GM12891 (cell line): ENCODE results near the gene CDKL2.

Experiments
- DNase-seq: peaks from one replicate; pipeline ENCODE4 v3.0.0; 2011; ENCODE audit warnings: low spot score; ENCODE audit not compliant: insufficient read length
- FAIRE-seq: peaks from 2 replicates; lab custom pipeline; 2011; peaks lifted over from hg19 to GRCh38; lab: Jason Lieb, UNC
- PAX5 ChIP-seq: IDR thresholded peaks from 2 replicates; pipeline ENCODE4 v1.6.1; 2011; ENCODE audit warnings: low read length, moderate library complexity, mild to moderate bottlenecking; ENCODE audit not compliant: insufficient read depth, severe bottlenecking
- POLR2A ChIP-seq: IDR thresholded peaks from 2 replicates; pipeline ENCODE4 v1.6.1; 2011; ENCODE audit warnings: low read depth, low read length, control low read depth
- POLR2AphosphoS5 ChIP-seq: IDR thresholded peaks from 2 replicates; pipeline ENCODE4 v1.6.1; 2011; ENCODE audit warnings: low read depth, low read length, control low read depth
- POU2F2 ChIP-seq: IDR thresholded peaks from 2 replicates; pipeline ENCODE4 v1.6.1; 2011; ENCODE audit warnings: low read depth, mild to moderate bottlenecking, control low read depth, low read length, moderate library complexity
- SPI1 ChIP-seq: IDR thresholded peaks from 2 replicates; pipeline ENCODE4 v1.6.1; 2011; ENCODE audit warnings: low read depth, low read length, control low read depth
- TAF1 ChIP-seq: IDR thresholded peaks from 2 replicates; pipeline ENCODE4 v1.6.1; 2011; ENCODE audit warnings: low read depth, low read length, control low read depth

The CDKL2 gene

GRCh38 chr4:75644095-75644494 lies 13.8 kb upstream of the CDKL2 start:
- TF ChIP-seq POU2F2, result no peak
- TF ChIP-seq POLR2AphosphoS5, result 0 out of 2 replicates have a peak, but pooled peaks have one; percentile 24
- no peak for DNase-seq
- FAIRE-seq, result no peak

- no peak for FAIRE-seq
- no peak for DNase-seq
- TF ChIP-seq PAX5 (no peak), POLR2AphosphoS5 (no peak), SPI1 (no peak)
Observed at GRCh38 chr4:75643651-75644050, 13.3 kb upstream of the CDKL2 start.

- FAIRE-seq, result no peak
- DNase-seq, result no peak
- TF ChIP-seq PAX5 (no peak), POU2F2 (no peak), POLR2A (no peak), POLR2AphosphoS5 (no peak), SPI1 (no peak), TAF1 (no peak)
Observed at GRCh38 chr4:75639124-75639695, 8.9 kb upstream of the CDKL2 start.

- no peak for FAIRE-seq
- TF ChIP-seq POLR2A (no peak), TAF1 (no peak), SPI1 (no peak), PAX5 (no peak), POLR2AphosphoS5 (no peak), POU2F2 (no peak)
Observed at GRCh38 chr4:75637827-75638226, 7.5 kb upstream of the CDKL2 start.

GRCh38 chr4:75637176-75637575 lies 6.8 kb upstream of the CDKL2 start:
- FAIRE-seq (peak; percentile 76), DNase-seq (no peak)
- TF ChIP-seq POU2F2 (no peak), POLR2A (no peak), POLR2AphosphoS5 (no peak), TAF1 (no peak), PAX5 (no peak), SPI1 (no peak)

More at GRCh38 chr4:75637827-75638226, 7.5 kb upstream of the CDKL2 start:
- DNase-seq, result no peak

GRCh38 chr4:75634951-75635350 lies 4.6 kb upstream of the CDKL2 start:
- TF ChIP-seq SPI1, result no peak
- TF ChIP-seq POLR2A, result no peak
- no peak for TF ChIP-seq PAX5
- TF ChIP-seq POLR2AphosphoS5, result no peak
- no peak for TF ChIP-seq POU2F2
- no peak for TF ChIP-seq TAF1
- DNase-seq (no peak), FAIRE-seq (no peak)

- TF ChIP-seq SPI1, result no peak
- no peak for TF ChIP-seq PAX5
- no peak for TF ChIP-seq POLR2AphosphoS5
- no peak for TF ChIP-seq POLR2A
- no peak for TF ChIP-seq POU2F2
- no peak for TF ChIP-seq TAF1
- DNase-seq (no peak), FAIRE-seq (no peak)
Observed at GRCh38 chr4:75634281-75634680, 4.0 kb upstream of the CDKL2 start.

- FAIRE-seq, result no peak
- no peak for DNase-seq
- TF ChIP-seq SPI1 (no peak), POLR2A (no peak)
Observed at GRCh38 chr4:75633846-75634245, 3.5 kb upstream of the CDKL2 start.

- FAIRE-seq (no peak), DNase-seq (no peak)
- TF ChIP-seq PAX5 (no peak), TAF1 (no peak), SPI1 (no peak), POLR2A (no peak), POU2F2 (no peak), POLR2AphosphoS5 (no peak)
Observed at GRCh38 chr4:75630937-75631329, 605 bp upstream of the CDKL2 start.

- TF ChIP-seq SPI1, result no peak
- no peak for TF ChIP-seq POLR2A
- TF ChIP-seq TAF1, result no peak
- no peak for TF ChIP-seq POLR2AphosphoS5
- TF ChIP-seq PAX5, result no peak
- TF ChIP-seq POU2F2, result no peak
- no peak for DNase-seq
- peak; percentile 9 for FAIRE-seq
Observed at GRCh38 chr4:75629239-75629638, 1.1 kb downstream of the CDKL2 start.
